C4-2B (cell line): Measurements from ENCODE around the gene CDKAL1.

ENCODE experiments used
- H3K27ac ChIP-seq: fragments of 450-650 bp; 2 replicates; pipeline ENCODE4 v1.5.1; 2017
- ZFX ChIP-seq: fragments of 450-650 bp; IDR thresholded peaks from 2 replicates; pipeline ENCODE4 v1.6.1; 2017
- TF ChIP-seq, protein P1 (sequence below): fragments of 450-650 bp; conservative IDR thresholded peaks from 2 replicates; pipeline ENCODE4 v1.5.1; 2017; ENCODE audit warnings: mild to moderate bottlenecking

Gene CDKAL1

DNA sequence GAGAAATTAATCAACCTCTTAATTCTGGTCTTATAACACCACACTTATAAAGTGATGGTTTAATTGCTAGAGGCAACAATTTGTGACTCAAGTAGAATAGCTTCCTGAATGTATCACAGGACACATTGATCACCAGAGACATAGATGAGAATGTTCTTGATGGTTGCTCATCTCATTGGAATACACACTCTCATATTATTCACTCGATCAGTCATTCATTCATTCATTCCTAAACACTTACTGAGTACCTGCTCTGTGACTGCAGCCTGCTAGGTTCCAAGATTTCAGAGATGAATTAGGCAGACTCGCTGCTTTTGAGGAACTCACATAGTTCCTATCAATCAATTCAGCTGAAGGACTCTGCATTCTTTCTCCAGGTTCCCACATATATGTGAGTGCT is 694.2 kb downstream of the CDKAL1 start:
- no peak for TF ChIP-seq ZFX
- TF ChIP-seq, protein P1, sequence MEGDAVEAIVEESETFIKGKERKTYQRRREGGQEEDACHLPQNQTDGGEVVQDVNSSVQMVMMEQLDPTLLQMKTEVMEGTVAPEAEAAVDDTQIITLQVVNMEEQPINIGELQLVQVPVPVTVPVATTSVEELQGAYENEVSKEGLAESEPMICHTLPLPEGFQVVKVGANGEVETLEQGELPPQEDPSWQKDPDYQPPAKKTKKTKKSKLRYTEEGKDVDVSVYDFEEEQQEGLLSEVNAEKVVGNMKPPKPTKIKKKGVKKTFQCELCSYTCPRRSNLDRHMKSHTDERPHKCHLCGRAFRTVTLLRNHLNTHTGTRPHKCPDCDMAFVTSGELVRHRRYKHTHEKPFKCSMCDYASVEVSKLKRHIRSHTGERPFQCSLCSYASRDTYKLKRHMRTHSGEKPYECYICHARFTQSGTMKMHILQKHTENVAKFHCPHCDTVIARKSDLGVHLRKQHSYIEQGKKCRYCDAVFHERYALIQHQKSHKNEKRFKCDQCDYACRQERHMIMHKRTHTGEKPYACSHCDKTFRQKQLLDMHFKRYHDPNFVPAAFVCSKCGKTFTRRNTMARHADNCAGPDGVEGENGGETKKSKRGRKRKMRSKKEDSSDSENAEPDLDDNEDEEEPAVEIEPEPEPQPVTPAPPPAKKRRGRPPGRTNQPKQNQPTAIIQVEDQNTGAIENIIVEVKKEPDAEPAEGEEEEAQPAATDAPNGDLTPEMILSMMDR, result no peak
- H3K27ac ChIP-seq, result no peak overlapping the region

DNA sequence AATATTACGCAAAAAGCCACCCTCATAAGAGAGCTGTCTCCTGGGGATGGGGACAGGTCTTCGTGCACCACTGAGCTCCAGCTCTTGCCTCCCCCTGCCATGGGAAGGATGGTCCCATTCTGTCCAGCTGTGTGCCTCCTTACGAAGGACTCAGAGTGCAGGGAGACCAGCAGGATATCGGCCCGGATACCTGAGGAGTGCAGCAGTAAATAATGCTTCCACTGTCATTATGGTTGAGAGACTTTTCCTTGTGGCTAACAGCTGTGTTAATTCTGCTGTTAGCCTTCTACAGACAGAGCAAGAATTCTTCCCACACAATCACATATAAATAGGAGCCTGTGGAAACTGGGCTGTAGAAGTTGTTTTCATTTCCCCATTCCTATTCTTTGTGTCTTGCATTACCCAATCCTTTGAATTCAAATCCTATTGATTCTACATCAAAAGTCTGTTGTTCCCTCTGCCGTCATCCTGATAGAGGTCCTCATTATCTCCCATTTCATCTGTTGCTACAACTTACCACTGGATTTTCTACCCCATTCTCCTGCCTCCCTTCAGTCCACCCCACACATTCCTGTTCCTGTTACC is 694.7 kb downstream of the CDKAL1 start:
- no peak overlapping the region for H3K27ac ChIP-seq
- TF ChIP-seq ZFX, result no peak
- TF ChIP-seq, protein P1, result no peak

DNA sequence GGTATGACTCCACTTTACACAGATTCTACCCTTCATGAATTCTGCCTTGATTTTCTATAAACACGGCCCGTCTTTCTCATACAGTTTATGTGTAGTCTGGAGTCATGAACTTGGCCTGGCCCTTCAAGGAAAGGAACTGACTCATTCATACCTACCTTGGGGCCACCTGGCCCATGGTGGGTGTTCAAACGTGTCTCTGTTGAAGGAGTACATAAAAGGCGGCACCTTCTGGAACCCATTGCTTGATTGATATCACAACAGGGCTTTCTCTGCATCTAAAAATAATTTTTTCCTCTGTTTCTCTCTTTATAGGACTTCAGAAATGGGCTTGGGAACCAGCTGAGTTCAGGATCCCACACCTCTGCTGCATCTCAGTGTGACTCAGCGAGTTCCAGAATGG is 696.3 kb downstream of the CDKAL1 start:
- H3K27ac ChIP-seq, result no peak overlapping the region
- TF ChIP-seq, protein P1, result no peak
- TF ChIP-seq ZFX, result no peak

GRCh38 chr6:21235162-21235561 is 700.9 kb downstream of the CDKAL1 start:
- no peak overlapping the region for H3K27ac ChIP-seq

GRCh38 chr6:21238208-21238607 is 704.0 kb downstream of the CDKAL1 start:
- TF ChIP-seq, protein P1, result no peak
- no peak overlapping the region for H3K27ac ChIP-seq

More at GRCh38 chr6:21235162-21235561, 700.9 kb downstream of the CDKAL1 start:
- no peak for TF ChIP-seq ZFX
- TF ChIP-seq, protein P1, result no peak

DNA sequence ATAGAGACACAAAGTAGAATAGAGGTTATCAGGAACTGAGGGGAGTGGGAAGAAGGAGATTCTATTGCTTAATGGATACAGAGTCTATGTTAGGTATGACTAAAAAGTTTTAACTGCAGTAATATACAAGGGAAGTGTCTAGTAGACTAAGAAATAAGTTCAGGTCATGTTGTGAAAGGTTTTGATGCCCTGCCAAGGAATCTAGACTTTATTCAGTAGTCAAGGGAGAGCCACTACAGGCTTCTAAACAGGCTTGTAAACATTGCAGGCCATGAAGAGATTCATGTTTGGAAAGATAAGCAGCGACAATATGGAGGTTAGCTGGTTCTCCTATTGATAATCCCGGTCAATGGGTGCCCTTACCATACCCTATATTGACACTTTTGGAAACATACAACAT is 706.5 kb downstream of the CDKAL1 start:
- TF ChIP-seq, protein P1, result no peak
- no peak for TF ChIP-seq ZFX

DNA sequence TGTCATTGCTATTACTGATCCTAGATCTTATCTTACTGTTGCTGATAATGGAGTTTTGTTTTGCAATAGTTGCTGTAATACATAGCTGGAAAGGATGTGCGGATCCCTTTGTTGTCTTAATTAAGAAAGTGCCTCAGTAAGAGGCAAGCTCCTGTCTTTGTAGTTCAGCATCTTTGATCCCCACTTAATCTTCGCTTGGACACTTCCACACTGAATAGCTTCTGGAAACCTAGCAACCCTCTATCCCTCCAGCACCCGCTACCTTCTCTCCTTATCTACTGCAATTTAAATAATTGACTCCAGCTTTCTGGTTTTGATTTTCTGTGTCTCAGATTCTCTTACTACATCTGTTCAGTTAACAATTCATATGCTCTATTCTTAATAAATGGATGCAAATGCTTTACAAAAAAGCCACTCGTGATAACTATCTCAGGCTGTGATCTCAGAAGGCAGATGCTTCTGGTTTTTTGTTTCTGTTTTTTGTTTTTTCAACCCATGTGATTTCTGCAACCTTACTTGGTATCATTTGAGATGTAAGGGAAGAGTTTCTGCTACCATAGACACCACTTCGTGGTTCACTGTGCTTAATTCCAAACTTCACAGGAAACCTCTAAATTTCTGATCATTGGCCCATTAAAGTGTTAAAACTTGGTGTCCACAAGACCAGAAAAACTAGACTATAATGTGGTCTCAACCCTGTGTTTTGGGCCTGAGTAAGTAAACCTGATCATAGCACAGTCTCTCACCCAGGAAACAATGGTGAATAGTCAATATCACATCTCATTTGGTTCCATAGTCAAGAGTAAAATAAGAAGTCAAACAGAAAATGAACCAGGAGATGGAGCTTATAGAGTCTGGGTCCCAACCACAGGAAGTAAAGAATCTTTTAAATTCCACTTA is 707.2 kb downstream of the CDKAL1 start:
- TF ChIP-seq ZFX, result no peak
- TF ChIP-seq, protein P1, result no peak
- no peak overlapping the region for H3K27ac ChIP-seq

More for the DNA sequence above, 706.5 kb downstream of the CDKAL1 start:
- H3K27ac ChIP-seq, result no peak overlapping the region
